Measurements from ENCODE around the gene BTNL2. TPM values are rescaled to one million over a fixed set of nuclear protein-coding genes. Genes with fewer than 3 reads are reported as not detected.

BTNL2 gene, protein sequence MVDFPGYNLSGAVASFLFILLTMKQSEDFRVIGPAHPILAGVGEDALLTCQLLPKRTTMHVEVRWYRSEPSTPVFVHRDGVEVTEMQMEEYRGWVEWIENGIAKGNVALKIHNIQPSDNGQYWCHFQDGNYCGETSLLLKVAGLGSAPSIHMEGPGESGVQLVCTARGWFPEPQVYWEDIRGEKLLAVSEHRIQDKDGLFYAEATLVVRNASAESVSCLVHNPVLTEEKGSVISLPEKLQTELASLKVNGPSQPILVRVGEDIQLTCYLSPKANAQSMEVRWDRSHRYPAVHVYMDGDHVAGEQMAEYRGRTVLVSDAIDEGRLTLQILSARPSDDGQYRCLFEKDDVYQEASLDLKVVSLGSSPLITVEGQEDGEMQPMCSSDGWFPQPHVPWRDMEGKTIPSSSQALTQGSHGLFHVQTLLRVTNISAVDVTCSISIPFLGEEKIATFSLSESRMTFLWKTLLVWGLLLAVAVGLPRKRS
- not detected in 5 replicates for total RNA-seq (2022; extraction: Qiagen RNA extraction; ENCODE audit: low read depth)

DNA sequence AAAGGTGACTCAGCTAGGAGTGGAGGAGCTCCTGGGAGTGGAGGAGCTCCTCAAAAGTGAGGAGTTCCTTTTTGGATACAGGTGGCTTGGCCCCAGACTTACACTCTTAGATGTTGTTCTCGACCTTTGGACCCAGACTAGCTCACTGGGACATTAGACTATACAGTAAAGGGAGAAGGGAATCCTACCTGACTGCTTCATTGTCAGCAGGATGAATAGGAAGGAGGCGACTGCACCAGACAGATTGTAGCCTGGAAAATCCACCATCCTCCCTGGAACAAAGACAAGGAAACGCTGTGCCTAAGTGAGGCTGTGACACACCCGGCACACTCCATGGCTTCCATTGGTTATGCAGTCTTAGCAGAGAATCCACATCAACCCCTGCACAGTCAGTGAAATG, at the start of gene BTNL2:
TSS of gene BTNL2 (minus strand) at position 325 of the 400 bp plus-strand sequence. CDS start at position 267, 58 bp downstream.

DNA sequence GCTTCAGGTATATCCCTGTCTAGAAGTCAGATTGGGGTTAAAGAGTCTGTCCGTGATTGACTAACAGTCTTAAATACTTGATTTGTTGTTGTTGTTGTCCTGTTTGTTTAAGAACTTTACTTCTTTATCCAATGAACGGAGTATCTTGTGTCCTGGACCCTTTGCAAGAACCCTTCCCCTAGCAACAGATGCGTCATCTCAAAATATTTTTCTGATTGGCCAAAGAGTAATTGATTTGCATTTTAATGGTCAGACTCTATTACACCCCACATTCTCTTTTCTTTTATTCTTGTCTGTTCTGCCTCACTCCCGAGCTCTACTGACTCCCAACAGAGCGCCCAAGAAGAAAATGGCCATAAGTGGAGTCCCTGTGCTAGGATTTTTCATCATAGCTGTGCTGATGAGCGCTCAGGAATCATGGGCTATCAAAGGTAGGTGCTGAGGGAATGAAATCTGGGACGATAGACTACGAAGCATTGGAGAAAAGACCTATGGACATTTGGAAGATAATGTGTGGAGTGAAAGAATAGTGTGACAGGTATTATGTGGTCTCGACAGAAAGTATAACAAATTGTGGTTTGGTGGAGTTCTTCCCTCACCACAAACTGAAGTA, 32.7 kb upstream of the BTNL2 start, which contains the start of gene HLA-DRA:
TSS of gene HLA-DRA (plus strand) at position 286 of the 613 bp plus-strand sequence. CDS start at position 350, 64 bp downstream.

DNA sequence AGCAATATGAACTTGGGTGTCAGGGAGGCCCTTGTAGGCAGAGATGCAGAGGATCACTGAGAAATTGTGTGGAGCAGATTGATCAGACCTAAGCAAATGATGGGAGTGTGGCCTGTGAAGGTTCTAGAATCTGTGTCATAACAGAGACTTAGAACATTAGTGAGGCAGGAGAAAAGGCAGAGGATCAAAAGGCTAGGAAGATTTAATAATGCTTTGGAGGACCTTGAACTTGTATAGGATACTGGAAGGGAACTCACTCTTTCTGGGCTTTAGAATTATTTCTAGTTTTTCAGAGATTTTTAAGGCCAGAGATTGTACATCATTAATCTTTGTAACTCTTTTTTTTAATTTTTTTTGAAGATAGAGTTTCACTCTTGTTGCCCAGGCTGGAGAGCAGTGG, 35.2 kb downstream of the BTNL2 start, which contains the start of gene TSBP1:
TSS of gene TSBP1 (minus strand) at position 101 of the 400 bp plus-strand sequence. CDS start 197 bp downstream, outside the sequence.

Other genes with a start within 250 kb of the BTNL2 start
- 0.94 to 1.8 TPM (median 1.5 TPM) in 5 replicates for gene EGFL8, start 242.6 kb downstream of the BTNL2 start, total RNA-seq (2022; extraction: Qiagen RNA extraction; ENCODE audit: low read depth)
- 29.2 to 39.1 TPM (median 37.9 TPM) in 5 replicates for gene AGPAT1, start 231.1 kb downstream of the BTNL2 start, total RNA-seq (2022; extraction: Qiagen RNA extraction; ENCODE audit: low read depth)
- gene RNF5, start 228.8 kb downstream of the BTNL2 start, total RNA-seq (2022; extraction: Qiagen RNA extraction; ENCODE audit: low read depth): 32.6 to 46.6 TPM (median 46.1 TPM) in 5 replicates
- 1.3 to 2.3 TPM (median 2.0 TPM) in 5 replicates for gene AGER, start 222.9 kb downstream of the BTNL2 start, total RNA-seq (2022; extraction: Qiagen RNA extraction; ENCODE audit: low read depth)
- gene PBX2, start 217.0 kb downstream of the BTNL2 start, total RNA-seq (2022; extraction: Qiagen RNA extraction; ENCODE audit: low read depth): 10.9 to 18.1 TPM (median 17.2 TPM) in 5 replicates
- 0.22 to 0.49 TPM (median 0.43 TPM) in 5 replicates for gene GPSM3, start 214.5 kb downstream of the BTNL2 start, total RNA-seq (2022; extraction: Qiagen RNA extraction; ENCODE audit: low read depth)
- 0.38 to 0.79 TPM (median 0.71 TPM) in 5 replicates for gene NOTCH4, start 183.1 kb downstream of the BTNL2 start, total RNA-seq (2022; extraction: Qiagen RNA extraction; ENCODE audit: low read depth)
- not detected in 5 replicates for gene TSBP1, start 35.3 kb downstream of the BTNL2 start, total RNA-seq (2022; extraction: Qiagen RNA extraction; ENCODE audit: low read depth)
- gene HLA-DRA, start 32.7 kb upstream of the BTNL2 start, total RNA-seq (2022; extraction: Qiagen RNA extraction; ENCODE audit: low read depth): not detected in 5 replicates
- not detected in 5 replicates for gene HLA-DRB5, start 123.1 kb upstream of the BTNL2 start, total RNA-seq (2022; extraction: Qiagen RNA extraction; ENCODE audit: low read depth)
- not detected in 5 replicates for gene HLA-DRB1, start 182.7 kb upstream of the BTNL2 start, total RNA-seq (2022; extraction: Qiagen RNA extraction; ENCODE audit: low read depth)
- not detected in 5 replicates for gene HLA-DQA1, start 230.2 kb upstream of the BTNL2 start, total RNA-seq (2022; extraction: Qiagen RNA extraction; ENCODE audit: low read depth)

All from A549 treated with GW870086 at 1 μM for 4 hours (cell line).